Activated CD8-positive, alpha-beta memory T cell treated with anti-CD3 and anti-CD28 coated beads for 24 hours (primary cell): ENCODE data around the gene UGGT2.
"Not testable (repeated sequence)": the region's sequence is repeated elsewhere in the genome, so short reads cannot be mapped to it uniquely, and the experiment has no call there.

Experiments
- DNase-seq: peaks from one replicate; pipeline ENCODE4 v3.0.0-alpha.2; 2020

UGGT2 gene

DNA sequence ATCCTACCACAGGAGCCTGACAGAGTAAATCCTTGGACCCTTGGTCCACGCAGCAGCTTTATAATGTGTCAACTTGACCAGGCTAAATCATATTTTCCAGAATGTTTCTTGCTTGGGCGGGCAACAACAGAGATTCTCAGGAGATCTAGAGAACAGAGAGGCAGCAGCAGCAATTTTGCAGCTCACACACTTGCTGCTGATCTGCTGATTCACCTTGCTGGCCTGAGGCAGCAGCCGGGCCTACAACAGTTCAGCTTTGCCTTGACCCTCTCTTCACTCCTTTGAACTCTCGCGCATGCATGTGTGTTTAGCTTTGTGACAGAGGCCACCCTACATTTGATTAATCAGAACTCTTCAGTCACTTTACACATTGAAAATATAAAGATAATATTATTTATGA lies 159.3 kb downstream of the UGGT2 start:
- no peak for DNase-seq

- no peak for DNase-seq
These were observed 171.1 kb downstream of the UGGT2 start for GRCh38 chr13:95882121-95882520.

DNA sequence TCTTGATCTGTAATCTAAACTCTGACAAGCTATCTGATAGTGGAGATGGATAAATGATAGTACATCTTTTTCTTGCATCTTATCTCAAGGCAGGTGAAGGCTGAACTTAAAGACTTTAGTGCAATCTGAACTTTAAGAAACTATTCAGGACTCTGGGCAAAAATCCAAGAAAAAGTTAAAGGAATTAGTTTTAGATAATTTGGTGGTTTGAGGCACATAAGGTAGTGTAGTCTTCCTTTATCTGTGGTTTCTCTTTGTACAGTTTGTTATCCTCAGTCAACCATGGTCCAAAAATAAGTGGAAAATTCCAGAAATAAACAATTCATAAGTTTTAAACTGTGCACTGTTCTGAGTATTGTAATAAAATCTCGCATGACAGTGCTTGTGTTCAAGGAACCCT lies 172.9 kb downstream of the UGGT2 start:
- no peak for DNase-seq

GRCh38 chr13:95874286-95874685 lies 178.9 kb downstream of the UGGT2 start:
- no peak for DNase-seq

- DNase-seq = no peak
These were observed 182.8 kb downstream of the UGGT2 start for GRCh38 chr13:95870421-95870820.

DNA sequence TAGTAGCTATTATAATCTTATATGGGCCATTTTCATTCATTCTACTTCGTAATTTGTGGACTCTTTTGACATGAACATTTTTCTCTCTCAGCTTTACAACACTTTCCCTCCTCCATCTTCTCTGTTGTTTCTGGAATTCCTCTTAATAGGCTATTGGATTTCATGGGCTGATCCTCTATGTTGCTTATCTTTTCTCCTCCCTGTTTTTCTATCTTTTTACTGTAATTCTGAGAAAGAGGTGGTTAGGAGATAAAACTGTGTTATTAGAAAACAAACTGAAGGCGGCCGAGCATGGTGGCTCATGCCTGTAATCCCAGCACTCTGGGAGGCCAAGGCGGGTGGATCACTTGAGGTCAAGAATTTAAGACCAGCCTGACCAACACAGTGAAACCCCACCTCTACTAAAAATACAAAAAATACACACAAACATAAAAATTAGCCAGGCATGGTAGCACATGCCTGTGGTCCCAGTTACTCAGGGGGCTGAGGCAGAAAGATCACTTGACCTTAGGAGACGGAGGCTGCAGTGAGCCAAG lies 188.1 kb downstream of the UGGT2 start:
- DNase-seq = no peak

DNA sequence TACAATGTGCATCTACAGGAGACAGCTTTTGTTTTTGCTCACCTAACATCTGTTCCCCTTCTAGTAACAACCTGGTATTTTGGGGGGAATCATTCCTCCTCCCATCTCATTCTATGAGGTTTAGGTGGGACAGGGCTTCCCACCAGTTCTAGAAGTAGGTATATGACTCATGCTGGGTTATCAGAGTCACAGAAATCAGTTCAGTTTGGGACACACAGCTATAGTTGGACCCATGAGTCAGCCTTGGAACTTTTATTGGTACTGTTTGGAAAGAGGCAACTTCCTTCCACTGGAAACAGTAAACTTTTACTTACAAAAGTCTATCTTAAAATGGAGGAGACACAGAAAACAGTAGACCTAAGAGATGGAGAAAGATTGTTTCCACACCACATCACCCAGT lies 190.8 kb downstream of the UGGT2 start:
- no peak for DNase-seq

- DNase-seq = no peak
These were observed 191.9 kb downstream of the UGGT2 start for GRCh38 chr13:95861296-95861695.

DNA sequence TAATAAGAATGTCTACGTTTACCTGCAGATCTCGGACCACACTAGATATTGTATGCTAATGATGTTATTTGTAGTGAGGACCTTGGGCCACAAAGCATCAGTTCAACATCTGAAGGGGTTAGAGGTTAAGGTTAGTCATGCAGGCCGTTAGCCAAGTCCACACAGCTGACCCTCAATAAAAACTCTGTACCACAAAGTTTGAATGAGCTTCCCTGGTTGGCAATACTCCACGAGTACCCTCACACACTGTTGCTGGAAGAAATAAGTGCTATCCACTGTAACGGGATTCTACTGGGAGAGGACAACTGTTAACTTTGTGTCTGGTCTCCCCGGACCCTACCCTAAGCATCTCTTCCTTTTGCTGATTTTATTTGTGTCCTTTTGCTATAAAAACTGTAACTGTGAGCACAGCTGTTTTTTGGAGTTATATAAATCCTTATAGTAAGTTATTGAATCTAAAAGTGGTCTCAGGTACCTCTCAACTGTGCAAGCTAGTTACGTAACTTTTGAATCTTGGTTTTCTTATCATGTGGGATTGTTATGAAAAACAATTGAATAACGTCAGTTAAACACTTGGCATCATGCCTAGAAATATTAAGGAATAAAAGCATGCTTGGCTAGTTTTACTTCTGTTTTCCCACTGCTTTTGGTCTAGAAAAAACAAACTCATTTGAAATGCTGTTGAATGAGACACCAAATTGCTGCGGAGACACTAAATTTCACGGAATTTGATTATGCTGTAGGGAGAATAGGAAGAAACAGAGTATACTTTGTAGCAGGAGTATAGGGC lies 194.7 kb downstream of the UGGT2 start:
- DNase-seq = no peak

DNA sequence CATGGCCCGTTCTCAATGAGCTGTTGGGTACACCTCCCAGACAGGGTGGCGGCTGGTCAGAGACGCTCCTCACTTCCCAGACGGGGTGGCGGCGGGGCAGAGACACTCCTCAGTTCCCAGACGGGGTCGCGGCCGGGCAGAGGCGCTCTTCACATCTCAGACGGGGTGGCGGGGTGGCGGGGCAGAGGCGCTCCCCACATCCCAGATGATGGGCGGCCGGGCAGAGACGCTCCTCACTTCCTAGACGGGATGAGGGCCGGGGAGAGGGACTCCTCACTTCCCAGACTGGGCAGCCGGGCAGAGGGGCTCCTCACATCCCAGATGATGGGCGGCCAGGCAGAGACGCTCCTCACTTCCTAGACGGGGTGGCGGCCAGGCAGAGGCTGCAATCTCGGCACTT lies 207.5 kb downstream of the UGGT2 start:
- not testable (repeated sequence) for DNase-seq

DNA sequence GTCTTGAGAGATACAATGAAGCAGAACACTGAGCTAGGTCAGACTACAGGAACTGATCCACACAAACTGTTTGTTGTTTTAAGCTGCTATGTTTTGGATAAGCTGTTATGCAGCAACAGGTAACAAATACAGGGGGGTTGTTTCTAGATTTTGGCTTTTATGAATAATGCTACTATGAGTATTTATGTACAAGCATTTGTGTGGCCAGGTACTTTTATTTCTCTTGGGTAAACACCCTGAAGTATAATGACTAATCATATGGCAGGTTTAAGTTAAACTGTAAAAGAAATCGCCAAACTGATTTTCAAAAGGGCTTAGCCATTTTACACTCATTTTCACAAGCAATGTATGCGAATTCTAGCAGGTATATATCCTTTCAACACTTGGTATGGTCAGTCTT lies 210.3 kb downstream of the UGGT2 start:
- no peak for DNase-seq

DNA sequence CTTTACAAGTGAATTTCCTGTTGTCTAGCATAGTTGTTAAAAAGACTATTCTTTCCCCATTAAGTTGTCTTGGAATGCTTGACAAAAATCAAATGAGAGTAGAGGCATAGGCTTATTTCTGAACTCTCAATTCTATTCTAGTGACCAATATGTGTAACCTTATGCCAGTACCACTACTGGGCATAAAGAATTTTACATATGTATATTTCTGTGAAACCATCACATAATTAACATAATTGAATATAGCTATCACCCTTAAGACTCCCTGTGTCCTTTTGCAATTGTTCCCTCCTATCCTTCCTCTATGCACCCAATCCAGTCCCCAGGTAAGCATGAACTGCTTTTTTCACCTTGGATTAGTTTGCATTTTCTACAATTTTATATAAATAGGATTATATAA lies 211.3 kb downstream of the UGGT2 start:
- no peak for DNase-seq

- peak; percentile 86 for DNase-seq
These were observed 219.0 kb downstream of the UGGT2 start for GRCh38 chr13:95834134-95834765.

DNA sequence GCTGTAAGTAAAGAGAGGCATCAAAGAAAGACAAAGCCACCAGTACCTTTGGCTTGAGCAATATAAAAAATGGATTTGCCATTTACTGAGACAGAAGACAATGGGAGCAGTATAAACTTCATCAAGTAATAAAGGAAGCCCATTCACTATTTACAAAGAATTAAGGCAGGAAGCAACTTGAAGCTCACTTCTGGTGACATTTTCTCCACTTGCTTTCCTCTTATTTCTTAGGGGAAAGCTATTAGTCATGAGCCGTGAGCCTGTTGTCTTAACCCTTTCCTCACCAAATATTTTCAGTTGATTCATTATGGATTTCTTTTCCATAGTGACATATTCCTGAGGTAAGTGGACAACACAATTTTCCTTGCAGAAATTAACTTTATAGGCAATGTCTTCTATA lies 219.5 kb downstream of the UGGT2 start:
- DNase-seq = no peak

GRCh38 chr13:95833126-95833525 lies 220.1 kb downstream of the UGGT2 start:
- DNase-seq = no peak

DNA sequence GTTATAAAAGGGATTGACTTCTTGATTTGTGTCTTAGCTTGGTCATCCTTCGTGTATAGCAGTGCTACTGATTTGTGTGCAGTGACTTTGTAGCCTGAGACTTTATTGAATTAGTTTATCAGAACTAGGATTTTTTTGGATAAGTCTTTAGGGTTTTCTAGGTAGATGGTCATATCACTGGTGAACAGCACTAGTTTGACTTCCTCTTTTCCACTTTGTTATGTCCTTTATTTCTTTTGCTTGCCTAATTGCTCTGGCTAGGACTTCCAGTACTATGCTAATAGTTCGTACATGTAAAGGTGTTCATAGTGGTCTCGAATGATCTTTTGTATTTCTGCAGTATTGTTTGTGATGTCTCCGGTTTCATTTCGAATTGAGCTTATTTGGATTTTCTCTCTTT lies 230.9 kb downstream of the UGGT2 start:
- no peak for DNase-seq

- no peak for DNase-seq
These were observed 238.7 kb downstream of the UGGT2 start for GRCh38 chr13:95814495-95814894.

GRCh38 chr13:95813139-95813538 lies 240.1 kb downstream of the UGGT2 start:
- DNase-seq = no peak

DNA sequence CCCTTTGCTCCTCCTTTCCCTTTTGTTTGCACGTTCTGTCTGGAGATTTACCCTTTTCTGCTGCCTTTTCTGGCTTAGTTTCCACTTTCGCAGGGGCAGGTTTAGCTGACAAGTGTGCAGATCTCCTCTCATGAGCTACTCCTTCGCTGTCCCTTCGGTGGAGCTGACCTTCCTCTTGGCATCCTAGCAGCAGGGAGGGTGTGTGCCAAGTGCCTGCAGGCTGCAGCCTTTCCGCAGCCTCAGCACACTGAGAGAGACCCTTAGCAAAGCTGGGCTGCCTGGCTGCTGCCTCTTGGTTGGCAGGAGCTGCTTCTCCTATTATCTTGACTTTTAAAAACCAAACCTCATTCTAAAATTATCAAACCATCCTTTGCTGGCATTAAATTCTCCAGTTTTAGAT lies 243.8 kb downstream of the UGGT2 start:
- no peak for DNase-seq

- DNase-seq = no peak
These were observed 247.3 kb downstream of the UGGT2 start for GRCh38 chr13:95805921-95806320.

- no peak for DNase-seq
These were observed 251.4 kb downstream of the UGGT2 start for GRCh38 chr13:95801825-95802224.

DNA sequence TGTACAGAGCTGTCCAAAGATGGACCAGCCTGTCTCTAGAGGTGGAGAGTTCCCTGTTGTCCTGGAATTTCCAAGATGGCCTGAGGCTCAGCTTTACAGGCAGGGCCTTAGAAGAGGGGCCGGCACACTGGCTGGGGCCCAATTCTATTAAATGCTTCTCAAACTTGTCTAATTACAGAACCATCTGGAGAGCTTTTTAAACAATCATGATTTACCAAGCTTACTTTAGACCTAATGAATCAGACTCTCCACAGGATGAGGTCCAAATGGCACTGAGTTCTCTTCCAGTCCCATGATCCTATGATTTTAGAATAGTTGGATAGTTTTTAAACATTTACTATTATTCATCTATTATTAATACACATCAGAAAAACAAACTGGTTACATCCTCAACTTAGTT lies 252.8 kb downstream of the UGGT2 start:
- DNase-seq = no peak

GRCh38 chr13:95797016-95797415 lies 256.2 kb downstream of the UGGT2 start:
- DNase-seq = no peak

- DNase-seq = no peak
These were observed 259.4 kb downstream of the UGGT2 start for GRCh38 chr13:95793781-95794180.
